Activated CD8-positive, alpha-beta memory T cell treated with anti-CD3 and anti-CD28 coated beads for 36 hours (primary cell): Measurements from ENCODE around the gene CLDN18. TPM values are rescaled to one million over a fixed set of nuclear protein-coding genes. Genes with fewer than 3 reads are reported as not detected.

Experiments used
- CTCF ChIA-PET: fragments of 350-600 bp; sonication (Branson Sonifier 250); formaldehyde crosslinking; loops from one replicate; lab custom pipeline; 2021; ENCODE audit warnings: antibody characterized with exemption; lab: Charles Lee
- POLR2A ChIA-PET: fragments of 350-600 bp; sonication (Branson Sonifier 250); formaldehyde crosslinking; loops from one replicate; lab custom pipeline; 2021; ENCODE audit warnings: antibody characterized with exemption; lab: Charles Lee
- total RNA-seq, 2 experiments: library from RNA; stranded (reverse); gene quantifications; one replicate each; pipeline ENCODE4 v1.2.3, GENCODE V29; 2021

CLDN18 gene
- total RNA-seq, 2 experiments from 2014 or later = not detected

GRCh38 chr3:138082992-138083386, 73.0 kb downstream of the CLDN18 start:
- POLR2A ChIA-PET = no interaction called here
- CTCF ChIA-PET = interaction anchor here (0.7 to 1.4 kb wide), 2 partner anchors 15 to 35 kb away, joined by 3 read pairs; no protein-coding TSS in a partner anchor

Other genes starting within 250 kb of the CLDN18 start
- not detected for gene SOX14, start 245.8 kb upstream of the CLDN18 start, total RNA-seq
- gene DZIP1L, start 105.4 kb downstream of the CLDN18 start, total RNA-seq = under 1 TPM; 0.13 to 0.21 TPM
- gene A4GNT, start 122.2 kb downstream of the CLDN18 start, total RNA-seq = not detected
- gene DBR1, start 164.8 kb downstream of the CLDN18 start, total RNA-seq = 10 to 100 TPM; 26.2 to 26.7 TPM
- 10 to 100 TPM; 42.2 to 49.9 TPM for gene ARMC8, start 177.1 kb downstream of the CLDN18 start, total RNA-seq